OCI-LY1 (cell line): Measurements from ENCODE around the gene NPLOC4.

Source experiments
- CTCF ChIP-seq: fragments of 200-600 bp; sonication (generic), shearing (Covaris generic); IDR thresholded peaks from 2 replicates; pipeline ENCODE4 v1.5.1; 2017; ENCODE audit warnings: mild to moderate bottlenecking, antibody characterized with exemption, low read length, moderate library complexity, mixed read lengths
- EZH2 ChIP-seq: fragments of 200-600 bp; sonication (generic), shearing (Covaris generic); IDR thresholded peaks from 2 replicates; pipeline ENCODE4 v1.8.0; 2017; ENCODE audit warnings: borderline replicate concordance, mixed run types, mild to moderate bottlenecking, antibody characterized with exemption, low read length, moderate library complexity, mixed read lengths

DNA sequence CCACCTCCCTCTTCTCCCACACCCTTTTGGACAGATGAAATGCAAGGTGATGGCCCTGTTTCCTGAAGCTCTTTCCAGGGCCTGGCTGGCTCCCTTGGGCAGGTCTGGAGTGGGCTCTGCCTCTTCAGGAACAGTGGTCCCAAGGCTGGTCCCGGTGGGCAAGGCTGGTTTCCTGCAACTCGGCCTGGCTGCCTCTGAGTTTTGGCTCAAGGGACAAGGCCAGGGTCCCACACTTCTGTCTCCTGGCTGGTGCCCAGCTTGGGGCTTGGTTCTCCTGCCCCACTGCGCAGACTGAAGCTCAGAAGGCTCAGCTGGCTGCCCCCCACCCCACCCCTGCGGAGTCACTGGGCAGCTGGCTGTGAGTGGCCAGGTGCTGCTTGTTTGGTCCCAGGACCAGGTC, 120.5 kb downstream of the NPLOC4 start:
- TF ChIP-seq CTCF, result no peak
- no peak for TF ChIP-seq EZH2
